Nephron progenitor cell (in vitro differentiated cells): ENCODE data around the gene CDH8.

Experiments
- DNase-seq: peaks from one replicate; pipeline ENCODE4 v3.0.0; 2021
- H3K27ac Mint-ChIP-seq: 2 replicates; pipeline ENCODE4 v1.8.0; 2021; ENCODE audit warnings: mild to moderate bottlenecking, moderate library complexity, mixed read lengths
- H3K27me3 Mint-ChIP-seq: 2 replicates; pipeline ENCODE4 v1.8.0; 2021; ENCODE audit warnings: mild to moderate bottlenecking, low read depth, mixed read lengths; ENCODE audit not compliant: poor library complexity
- H3K36me3 Mint-ChIP-seq: 2 replicates; pipeline ENCODE4 v1.8.0; 2021; ENCODE audit warnings: low read depth, mixed read lengths
- H3K4me1 Mint-ChIP-seq: 2 replicates; pipeline ENCODE4 v1.8.0; 2021; ENCODE audit warnings: mixed read lengths
- H3K4me3 Mint-ChIP-seq: 2 replicates; pipeline ENCODE4 v1.8.0; 2021; ENCODE audit warnings: mild to moderate bottlenecking, moderate library complexity, mixed read lengths
- H3K9me3 Mint-ChIP-seq: 2 replicates; pipeline ENCODE4 v1.8.0; 2021; ENCODE audit warnings: mild to moderate bottlenecking, moderate library complexity, mixed read lengths
- TF ChIP-seq, protein P1 (sequence below): fragments of 200-600 bp; sonication (generic); IDR thresholded peaks from 2 replicates; pipeline ENCODE4 v1.5.0; 2021; ENCODE audit warnings: antibody characterized with exemption

The CDH8 gene

DNA sequence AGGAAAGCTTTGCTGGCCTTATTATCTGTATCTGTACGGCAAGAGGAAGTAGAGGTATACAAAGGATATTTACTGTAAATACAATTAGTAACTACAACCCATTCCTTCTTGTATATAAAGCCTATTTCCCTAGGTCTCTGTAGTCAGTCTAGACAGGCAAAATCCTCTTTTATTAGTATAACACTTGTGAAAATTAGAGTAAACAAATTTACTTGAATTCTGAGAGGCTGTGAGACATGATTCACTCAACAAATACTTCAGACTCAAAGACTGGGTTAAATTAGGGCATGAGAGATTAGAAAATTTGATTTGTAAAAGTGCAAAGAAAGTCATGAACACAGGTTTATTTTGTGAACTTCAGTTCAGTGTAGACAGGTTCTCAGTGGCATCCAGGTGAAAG lies 30.9 kb upstream of the CDH8 start:
- H3K4me3 Mint-ChIP-seq, result no peak overlapping the region
- TF ChIP-seq, protein P1, sequence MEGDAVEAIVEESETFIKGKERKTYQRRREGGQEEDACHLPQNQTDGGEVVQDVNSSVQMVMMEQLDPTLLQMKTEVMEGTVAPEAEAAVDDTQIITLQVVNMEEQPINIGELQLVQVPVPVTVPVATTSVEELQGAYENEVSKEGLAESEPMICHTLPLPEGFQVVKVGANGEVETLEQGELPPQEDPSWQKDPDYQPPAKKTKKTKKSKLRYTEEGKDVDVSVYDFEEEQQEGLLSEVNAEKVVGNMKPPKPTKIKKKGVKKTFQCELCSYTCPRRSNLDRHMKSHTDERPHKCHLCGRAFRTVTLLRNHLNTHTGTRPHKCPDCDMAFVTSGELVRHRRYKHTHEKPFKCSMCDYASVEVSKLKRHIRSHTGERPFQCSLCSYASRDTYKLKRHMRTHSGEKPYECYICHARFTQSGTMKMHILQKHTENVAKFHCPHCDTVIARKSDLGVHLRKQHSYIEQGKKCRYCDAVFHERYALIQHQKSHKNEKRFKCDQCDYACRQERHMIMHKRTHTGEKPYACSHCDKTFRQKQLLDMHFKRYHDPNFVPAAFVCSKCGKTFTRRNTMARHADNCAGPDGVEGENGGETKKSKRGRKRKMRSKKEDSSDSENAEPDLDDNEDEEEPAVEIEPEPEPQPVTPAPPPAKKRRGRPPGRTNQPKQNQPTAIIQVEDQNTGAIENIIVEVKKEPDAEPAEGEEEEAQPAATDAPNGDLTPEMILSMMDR, result no peak
- DNase-seq, result no peak
- H3K4me1 Mint-ChIP-seq, result no peaks in the 10 kb centered on the region
- H3K36me3 Mint-ChIP-seq, result no peaks in the 10 kb centered on the region
- H3K9me3 Mint-ChIP-seq, result no peaks in the 10 kb centered on the region
- H3K27me3 Mint-ChIP-seq, result no peaks in the 10 kb centered on the region
- H3K27ac Mint-ChIP-seq, result no peak overlapping the region

DNA sequence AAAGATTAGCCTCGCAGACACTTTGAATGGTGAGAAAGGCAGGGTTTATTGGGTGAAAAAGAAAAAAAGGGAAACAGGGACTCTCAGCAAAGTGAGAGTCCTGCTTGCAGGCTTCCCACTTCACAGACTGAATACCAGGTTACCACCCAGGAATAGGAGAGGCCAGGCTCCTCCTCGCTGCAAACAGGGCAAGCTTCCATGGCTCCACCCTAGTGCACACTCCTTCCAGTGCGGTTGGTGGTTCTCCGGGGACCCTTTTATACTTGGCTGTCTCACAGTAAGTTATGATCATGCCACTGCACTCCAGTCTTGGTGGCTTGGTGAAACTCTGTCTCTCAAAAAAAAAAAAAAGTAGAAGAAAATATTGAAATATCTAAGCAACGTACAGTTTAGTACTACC lies 30.5 kb upstream of the CDH8 start:
- Mint-ChIP-seq H3K36me3 (no peaks in the 10 kb centered on the region), H3K9me3 (no peaks in the 10 kb centered on the region), H3K4me1 (no peaks in the 10 kb centered on the region), H3K27ac (no peak overlapping the region), H3K27me3 (no peaks in the 10 kb centered on the region), H3K4me3 (no peak overlapping the region)
- DNase-seq, result no peak
- TF ChIP-seq, protein P1, result no peak

DNA sequence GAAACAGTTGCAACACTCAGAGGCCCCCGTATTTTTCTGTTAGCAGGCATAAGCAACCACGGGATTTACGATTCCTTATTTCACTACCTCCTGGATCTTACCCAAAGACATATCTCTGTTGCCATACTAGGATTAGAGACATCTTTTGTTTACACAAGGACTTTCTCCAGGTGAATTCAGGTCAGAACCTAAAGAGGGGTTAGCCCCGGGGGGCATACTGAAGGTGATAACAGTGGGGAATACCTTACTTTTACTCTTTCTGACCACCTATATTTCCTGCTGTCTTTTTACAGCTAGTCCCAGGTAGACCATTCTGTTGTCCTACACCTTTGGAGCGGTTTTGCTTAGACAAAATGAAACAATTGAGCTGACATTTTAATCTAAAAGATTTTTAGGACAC lies 27.9 kb upstream of the CDH8 start:
- Mint-ChIP-seq H3K9me3 (no peaks in the 10 kb centered on the region), H3K27ac (no peak overlapping the region), H3K36me3 (no peaks in the 10 kb centered on the region), H3K27me3 (no peaks in the 10 kb centered on the region), H3K4me3 (no peak overlapping the region), H3K4me1 (no peaks in the 10 kb centered on the region)
- TF ChIP-seq, protein P1, result no peak
- no peak for DNase-seq

GRCh38 chr16:62060089-62060488 lies 23.9 kb upstream of the CDH8 start:
- TF ChIP-seq, protein P1, result no peak
- H3K27ac Mint-ChIP-seq, result no peak overlapping the region
- H3K4me1 Mint-ChIP-seq, result no peaks in the 10 kb centered on the region
- H3K36me3 Mint-ChIP-seq, result no peaks in the 10 kb centered on the region
- no peaks in the 10 kb centered on the region for H3K9me3 Mint-ChIP-seq
- no peaks in the 10 kb centered on the region for H3K27me3 Mint-ChIP-seq
- no peak for DNase-seq
- H3K4me3 Mint-ChIP-seq, result no peak overlapping the region

DNA sequence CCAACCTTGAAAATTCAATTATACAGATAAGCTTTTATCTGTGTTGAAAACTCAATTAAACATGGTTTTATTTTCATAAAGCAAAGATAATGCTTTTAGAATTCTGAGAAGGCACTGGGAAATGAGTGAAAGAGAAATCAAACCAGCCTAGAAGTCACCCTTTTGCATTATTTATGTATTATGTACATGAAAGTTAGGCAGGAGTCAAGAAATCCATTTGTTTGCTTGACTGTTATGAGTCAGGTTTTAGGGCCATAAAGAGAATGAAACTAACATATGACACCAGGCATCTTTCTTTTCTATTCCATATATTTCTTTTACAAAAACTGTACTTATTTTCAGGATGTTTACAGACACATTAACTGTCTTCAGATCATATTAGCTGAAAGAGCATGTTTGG lies 23.3 kb upstream of the CDH8 start:
- H3K36me3 Mint-ChIP-seq, result no peaks in the 10 kb centered on the region
- H3K27me3 Mint-ChIP-seq, result peaks cover 2% of the 10 kb centered on the region

DNA sequence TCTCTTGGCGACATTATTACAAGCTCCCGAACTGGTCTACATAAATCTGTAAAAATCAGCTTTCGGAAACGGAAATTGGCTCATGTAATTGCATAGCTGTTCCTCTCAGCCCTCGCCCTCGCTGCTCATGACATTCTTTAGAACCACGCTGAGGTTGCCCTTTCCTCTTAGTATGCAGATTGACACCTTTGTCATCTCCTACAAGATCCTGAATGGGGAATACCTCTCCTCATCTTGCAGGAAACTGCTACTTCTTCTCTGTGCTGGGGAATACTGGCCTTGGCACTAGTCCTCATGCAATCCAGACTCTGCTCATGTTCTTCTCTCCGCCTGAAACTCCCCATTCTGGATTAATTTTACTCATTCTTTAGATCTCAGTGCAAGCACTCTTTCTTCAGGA lies 22.2 kb upstream of the CDH8 start:
- Mint-ChIP-seq H3K36me3 (no peaks in the 10 kb centered on the region), H3K27me3 (peaks cover 4% of the 10 kb centered on the region)

More for the DNA sequence above, 23.3 kb upstream of the CDH8 start:
- DNase-seq, result no peak
- H3K4me1 Mint-ChIP-seq, result no peaks in the 10 kb centered on the region
- H3K9me3 Mint-ChIP-seq, result no peaks in the 10 kb centered on the region
- TF ChIP-seq, protein P1, result no peak
- H3K4me3 Mint-ChIP-seq, result no peak overlapping the region
- no peak overlapping the region for H3K27ac Mint-ChIP-seq

More for the DNA sequence above, 22.2 kb upstream of the CDH8 start:
- Mint-ChIP-seq H3K4me3 (no peak overlapping the region), H3K4me1 (no peaks in the 10 kb centered on the region), H3K27ac (no peak overlapping the region), H3K9me3 (no peaks in the 10 kb centered on the region)
- TF ChIP-seq, protein P1, result no peak
- no peak for DNase-seq
